ENCODE results near the gene DNAJC3. TPM values are rescaled to one million over a fixed set of nuclear protein-coding genes. Genes with fewer than 3 reads are reported as not detected.

The DNAJC3 gene
- total and polyA plus RNA-seq, 9 of the 15 experiments (the other 6 are each of a cell fraction or from before 2014, with no cell fraction given): 7.8 to 21.8 (median 10.4) TPM

DNA sequence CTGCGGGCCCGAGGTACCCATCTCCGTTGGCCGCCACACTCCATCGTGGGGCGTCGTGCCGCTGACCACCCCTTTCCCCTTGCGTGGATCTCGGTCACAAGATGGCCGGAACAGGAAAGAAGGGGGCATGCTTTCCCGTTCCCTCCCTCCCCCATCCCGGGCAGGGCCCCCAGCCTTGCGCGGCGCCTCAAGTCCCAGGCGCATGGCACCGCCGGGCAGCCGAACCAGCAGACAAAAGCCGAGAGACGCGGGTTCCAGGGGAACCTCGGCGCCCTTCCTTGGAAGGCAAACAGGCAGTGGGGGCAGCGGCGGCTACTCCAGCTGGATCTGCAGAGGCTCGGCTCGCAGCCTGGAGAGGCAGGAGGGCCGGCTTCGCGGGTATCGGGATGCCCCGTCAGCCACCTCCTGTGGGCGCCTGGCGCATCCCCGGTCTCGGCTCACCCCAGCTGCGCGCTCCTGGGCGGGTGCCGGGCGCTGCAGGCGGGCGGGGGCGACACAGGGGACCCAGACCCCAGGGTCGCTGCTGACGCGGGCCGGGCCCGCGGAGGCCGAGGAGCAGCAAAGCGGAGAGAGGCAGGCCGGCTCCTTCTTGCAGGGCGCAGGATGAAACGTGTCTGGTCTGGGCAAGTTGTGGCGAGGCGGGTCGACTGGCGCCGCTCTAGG is 32.9 kb upstream of the DNAJC3 start:
- TF ChIP-seq SRF (CRISPR knock-in tag; IDR thresholded peaks at IDR 0.05): no peak
- no peak for TF ChIP-seq ZNF253 (CRISPR knock-in tag; conservative IDR thresholded peaks at IDR 0.05)
- TF ChIP-seq FUS (optimal IDR thresholded peaks at IDR 0.05; ENCODE audit: low read depth, low read length): no peak
- no peak for TF ChIP-seq ATF1 (CRISPR knock-in tag; IDR thresholded peaks at IDR 0.05)
- TF ChIP-seq ATF1 (tag; IDR thresholded peaks at IDR 0.05): no peak
- no peak for TF ChIP-seq FOXK2 (conservative IDR thresholded peaks at IDR 0.05 in 1 of 2, IDR thresholded peaks at IDR 0.05 in 1 of 2; ENCODE audit: low read depth in 2 of 2)
- TF ChIP-seq, protein P1, sequence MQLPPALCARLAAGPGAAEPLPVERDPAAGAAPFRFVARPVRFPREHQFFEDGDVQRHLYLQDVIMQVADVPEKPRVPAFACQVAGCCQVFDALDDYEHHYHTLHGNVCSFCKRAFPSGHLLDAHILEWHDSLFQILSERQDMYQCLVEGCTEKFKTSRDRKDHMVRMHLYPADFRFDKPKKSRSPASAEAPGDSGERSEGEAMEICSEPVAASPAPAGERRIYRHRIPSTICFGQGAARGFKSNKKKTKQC (CRISPR knock-in tag; IDR thresholded peaks at IDR 0.05): no peak
- TF ChIP-seq ZNF12 (CRISPR knock-in tag; IDR thresholded peaks at IDR 0.05): no peak
- TF ChIP-seq HDAC6 (IDR thresholded peaks at IDR 0.05; ENCODE audit: low read depth, low read length): no peak
- TF ChIP-seq ZKSCAN8 (CRISPR knock-in tag; IDR thresholded peaks at IDR 0.05): no peak
- no peak for TF ChIP-seq HMG20A (CRISPR knock-in tag; conservative IDR thresholded peaks at IDR 0.05)
- TF ChIP-seq ZNF583 (CRISPR knock-in tag; IDR thresholded peaks at IDR 0.05): no peak
- no peak for TF ChIP-seq KAT7 (CRISPR knock-in tag; IDR thresholded peaks at IDR 0.05; ENCODE audit: borderline replicate concordance)
- TF ChIP-seq JUND (IDR thresholded peaks at IDR 0.05; ENCODE audit: borderline replicate concordance, low read depth, low read length): no peak
- no peak for TF ChIP-seq JUND (tag; IDR thresholded peaks at IDR 0.05; ENCODE audit: borderline replicate concordance, low read depth, low read length)
- no peak for TF ChIP-seq ZNF143 (CRISPR knock-in tag; IDR thresholded peaks at IDR 0.05)
- no peak; the same call in 2 of the 3 replicates for ATAC-seq
- H3K27ac ChIP-seq (ENCODE audit: extremely low read depth, low read depth, low read length): no peak overlapping the region
- H2AFZ ChIP-seq (ENCODE audit: low read depth, low read length): no peak overlapping the region
- intact Hi-C loops (cut with micrococcal nuclease) (no loop called here), in situ Hi-C loops (cut with MboI) (no loop called here)
- H3K9me1 ChIP-seq (ENCODE audit: control insufficient read depth, insufficient read depth, low read length): no peaks in the 10 kb centered on the region
- no peak for FAIRE-seq
- no peak overlapping the region for H3K4me3 ChIP-seq
- H3K4me1 ChIP-seq (replicated peaks in 1 of 2; ENCODE audit: control insufficient read depth in 2 of 2, insufficient read depth in 2 of 2, low read length in 2 of 2): peaks cover 0 to 17% of the 10 kb centered on the region in 2 experiments; a peak in 2 of 5 replicates
- no TSS peak for BruUV-seq (replicated peaks)
- no peak for DNase-seq (ENCODE audit: extremely low read depth in 1 of 4, low spot score in 3 of 4)
- WGBS (ENCODE audit: insufficient coverage, low coverage, missing lambda C conversion rate): no CpG with 5 or more reads among the region's 62 CpGs
- H3K9ac ChIP-seq (ENCODE audit: insufficient read depth in 1 of 2, low read depth in 2 of 2, low read length in 2 of 2): no peak overlapping the region
- H3K4me2 ChIP-seq (ENCODE audit: insufficient read depth, low read length): no peak overlapping the region
- no peaks in the 10 kb centered on the region for H3K36me3 ChIP-seq (ENCODE audit: control insufficient read depth, insufficient read depth, low read length)
- ChIA-PET CTCF (ENCODE audit: low intra/inter-chr PET ratio) (no interaction called here), POLR2A (no interaction called here)
- no peaks in the 10 kb centered on the region for H3K9me3 ChIP-seq (replicated peaks; ENCODE audit: control insufficient read depth, insufficient read depth, low read depth, low read length)
- no peaks in the 10 kb centered on the region for H3K79me2 ChIP-seq (ENCODE audit: control insufficient read depth, insufficient read depth, low read length)
- H4K20me1 ChIP-seq (replicated peaks; ENCODE audit: control insufficient read depth, insufficient read depth, low read length): no peaks in the 10 kb centered on the region
- peaks cover 13 to 20% of the 10 kb centered on the region in 2 experiments for H3K27me3 ChIP-seq (ENCODE audit: control insufficient read depth in 2 of 2, insufficient read depth in 2 of 2, low read length in 2 of 2)

All from K562 (cell line).